H1 (cell line): ENCODE data around the gene NDUFAB1. TPM values are rescaled to one million over a fixed set of nuclear protein-coding genes. Genes with fewer than 3 reads are reported as not detected.
A peak's percentile ranks its signal among the peaks of the same experiment; 100 is the strongest.

ENCODE experiments used
- BRCA1 ChIP-seq: IDR thresholded peaks from 2 replicates; pipeline ENCODE4 v1.6.1; 2012; ENCODE audit warnings: low read depth, low read length, improper control_type of control experiment
- CREB1 ChIP-seq: IDR thresholded peaks from 2 replicates; pipeline ENCODE4 v1.6.1; 2012; ENCODE audit warnings: inconsistent platforms
- CTBP2 ChIP-seq: IDR thresholded peaks from 2 replicates; pipeline ENCODE4 v1.7.0; 2011; ENCODE audit warnings: borderline replicate concordance, mild to moderate bottlenecking, moderate library complexity, mixed read lengths, low read length; ENCODE audit not compliant: insufficient read depth, insufficient read length
- HDAC6 ChIP-seq: IDR thresholded peaks from one replicate; pipeline ENCODE4 v1.7.1; 2012; ENCODE audit warnings: low read depth, mild to moderate bottlenecking, inconsistent platforms, low read length, moderate library complexity
- MAX ChIP-seq: IDR thresholded peaks from 2 replicates; pipeline ENCODE4 v1.6.1; 2012; ENCODE audit warnings: inconsistent platforms
- NRF1 ChIP-seq: IDR thresholded peaks from 2 replicates; pipeline ENCODE4 v1.6.1; 2011; ENCODE audit warnings: mild to moderate bottlenecking, low read depth, low read length, improper control_type of control experiment
- PHF8 ChIP-seq: fragments of 200-600 bp; sonication (generic); conservative IDR thresholded peaks from 2 replicates; pipeline ENCODE4 v1.7.1; 2012; ENCODE audit warnings: low read depth, mild to moderate bottlenecking, inconsistent platforms, low read length, moderate library complexity
- SP1 ChIP-seq: IDR thresholded peaks from 2 replicates; pipeline ENCODE4 v1.6.1; 2011; ENCODE audit warnings: low read depth, low read length
- SP4 ChIP-seq: IDR thresholded peaks from 2 replicates; pipeline ENCODE4 v1.6.1; 2012; ENCODE audit warnings: low read length, inconsistent platforms
- polyA plus RNA-seq, 7 experiments: library from polyadenylated mRNA; depleted of rRNA in 3 of 7; stranded (reverse) in 5 of 7; unstranded in 2 of 7; fragments of >200 nt in 5 of 7; fragments of 200-250 nt in 2 of 7; gene quantifications; 1 replicate in 5 of 7; 2 replicates in 1 of 7; 4 replicates in 1 of 7; pipeline versions ENCODE4 v1.2.1 to v1.2.3, GENCODE V29; 2011 to 2013; ENCODE audit warnings: missing spikeins in 2 of 7, mixed read lengths in 2 of 7
- total RNA-seq: library from RNA; stranded (reverse); fragmentation: NEBNext Ultra II Directional; extraction: Animal tissue kit (Norgen Biotek cat#: 25700); gene quantifications from 2 replicates; pipeline ENCODE4 v1.2.1, GENCODE V29; 2021

Gene NDUFAB1
- total and polyA plus RNA-seq, 2 of the 8 experiments (the other 6 are each of a cell fraction or from before 2014, with no cell fraction given): 135 to 294 TPM

- TF ChIP-seq CTBP2 (no peak), SP1 (peak; percentile 66), NRF1 (no peak), BRCA1 (peak; percentile 16; the same call in 1 of the 2 replicates), PHF8 (peak; percentile 98), HDAC6 (no peak), CREB1 (peak; percentile 90), SP4 (peak; percentile 92), MAX (peak; percentile 95)
Observed at GRCh38 chr16:23556881-23557778, 39.0 kb downstream of the NDUFAB1 start, which contains the start of the genes EARS2 and UBFD1 (continued).
